Measurements from ENCODE around the gene NOS3.

The NOS3 gene

GRCh38 chr7:150969475-150969874 lies 21.3 kb upstream of the NOS3 start:
- no peak for DNase-seq (ENCODE audit: low read depth, low spot score)
- TF ChIP-seq, protein P1, sequence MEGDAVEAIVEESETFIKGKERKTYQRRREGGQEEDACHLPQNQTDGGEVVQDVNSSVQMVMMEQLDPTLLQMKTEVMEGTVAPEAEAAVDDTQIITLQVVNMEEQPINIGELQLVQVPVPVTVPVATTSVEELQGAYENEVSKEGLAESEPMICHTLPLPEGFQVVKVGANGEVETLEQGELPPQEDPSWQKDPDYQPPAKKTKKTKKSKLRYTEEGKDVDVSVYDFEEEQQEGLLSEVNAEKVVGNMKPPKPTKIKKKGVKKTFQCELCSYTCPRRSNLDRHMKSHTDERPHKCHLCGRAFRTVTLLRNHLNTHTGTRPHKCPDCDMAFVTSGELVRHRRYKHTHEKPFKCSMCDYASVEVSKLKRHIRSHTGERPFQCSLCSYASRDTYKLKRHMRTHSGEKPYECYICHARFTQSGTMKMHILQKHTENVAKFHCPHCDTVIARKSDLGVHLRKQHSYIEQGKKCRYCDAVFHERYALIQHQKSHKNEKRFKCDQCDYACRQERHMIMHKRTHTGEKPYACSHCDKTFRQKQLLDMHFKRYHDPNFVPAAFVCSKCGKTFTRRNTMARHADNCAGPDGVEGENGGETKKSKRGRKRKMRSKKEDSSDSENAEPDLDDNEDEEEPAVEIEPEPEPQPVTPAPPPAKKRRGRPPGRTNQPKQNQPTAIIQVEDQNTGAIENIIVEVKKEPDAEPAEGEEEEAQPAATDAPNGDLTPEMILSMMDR (IDR thresholded peaks at IDR 0.05; ENCODE audit: low read depth, low read length), result no peak
- H3K4me3 ChIP-seq (ENCODE audit: low read depth, low read length), result no peak overlapping the region
- in situ Hi-C loops (cut with HindIII; ENCODE audit: low sequenced_read_pairs), result no loop called here

DNA sequence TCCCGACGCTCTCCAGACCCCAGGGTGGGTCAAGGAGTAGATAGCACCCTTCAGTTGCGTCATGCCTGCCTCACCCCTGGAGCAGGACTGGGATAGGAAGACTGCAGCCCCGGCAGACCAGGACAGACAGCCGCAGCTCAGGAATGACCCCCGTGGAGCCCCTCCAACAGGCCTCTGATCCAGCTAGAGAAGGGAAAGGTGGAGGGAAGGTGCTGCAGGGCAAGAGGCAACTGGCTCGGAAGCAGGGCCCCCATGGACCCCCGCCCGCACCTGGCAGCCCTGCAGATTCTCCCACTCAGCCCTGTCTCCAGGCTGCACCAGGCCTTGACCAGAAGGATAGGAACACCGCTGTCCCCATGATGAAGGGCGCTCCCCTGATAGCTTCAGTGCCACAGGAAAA lies 20.4 kb upstream of the NOS3 start:
- H3K4me3 ChIP-seq (ENCODE audit: low read depth, low read length), result no peak overlapping the region
- in situ Hi-C loops (cut with HindIII; ENCODE audit: low sequenced_read_pairs), result no loop called here
- TF ChIP-seq, protein P1 (IDR thresholded peaks at IDR 0.05; ENCODE audit: low read depth, low read length), result no peak
- no peak for DNase-seq (ENCODE audit: low read depth, low spot score)

DNA sequence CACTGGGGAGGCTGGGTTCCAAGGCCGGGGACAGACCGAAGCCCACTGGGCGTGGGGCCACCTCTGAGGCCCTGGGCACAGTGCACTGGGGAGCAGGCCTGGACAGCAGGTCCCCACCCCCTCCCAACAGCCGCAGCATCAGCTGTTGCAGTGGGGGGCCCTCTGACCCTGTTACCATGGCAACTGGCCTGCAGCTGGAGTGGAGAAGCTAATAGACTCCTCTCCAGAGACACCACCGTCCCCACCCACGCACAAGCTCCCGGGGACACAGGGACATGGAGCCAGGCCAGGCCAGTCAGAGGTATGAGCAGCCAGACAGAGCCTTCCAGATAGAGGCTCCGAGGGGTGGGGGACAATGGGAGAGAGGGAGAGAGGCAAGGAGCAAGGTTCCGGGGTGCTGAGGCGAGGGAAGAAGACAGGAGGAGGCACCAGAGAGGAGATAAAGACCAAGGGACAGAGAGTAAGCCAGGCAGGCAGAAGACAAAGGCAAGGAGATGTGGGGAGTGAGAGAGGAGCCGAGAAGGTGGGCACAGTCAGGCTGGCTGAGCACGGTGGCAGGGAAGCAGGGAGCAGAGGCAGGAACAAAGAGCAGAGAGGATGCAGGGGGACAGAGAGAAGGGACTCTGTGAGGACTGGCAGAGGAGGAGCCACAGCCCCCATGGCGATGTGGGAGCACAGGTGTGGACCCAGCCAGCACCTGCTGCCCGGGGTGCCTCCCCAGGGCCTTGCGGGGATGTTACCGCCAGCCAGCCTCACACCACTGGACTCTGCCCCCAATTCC lies 19.4 kb upstream of the NOS3 start:
- no peak overlapping the region for H3K4me3 ChIP-seq (ENCODE audit: low read depth, low read length)
- DNase-seq (ENCODE audit: low read depth, low spot score), result no peak
- TF ChIP-seq, protein P1 (IDR thresholded peaks at IDR 0.05; ENCODE audit: low read depth, low read length), result no peak
- in situ Hi-C loops (cut with HindIII; ENCODE audit: low sequenced_read_pairs), result no loop called here

- in situ Hi-C loops (cut with HindIII; ENCODE audit: low sequenced_read_pairs), result no loop called here
- no peak for DNase-seq (ENCODE audit: low read depth, low spot score)
- TF ChIP-seq, protein P1 (IDR thresholded peaks at IDR 0.05; ENCODE audit: low read depth, low read length), result no peak
- no peak overlapping the region for H3K4me3 ChIP-seq (ENCODE audit: low read depth, low read length)
Observed at GRCh38 chr7:150972023-150972468, 18.8 kb upstream of the NOS3 start.

DNA sequence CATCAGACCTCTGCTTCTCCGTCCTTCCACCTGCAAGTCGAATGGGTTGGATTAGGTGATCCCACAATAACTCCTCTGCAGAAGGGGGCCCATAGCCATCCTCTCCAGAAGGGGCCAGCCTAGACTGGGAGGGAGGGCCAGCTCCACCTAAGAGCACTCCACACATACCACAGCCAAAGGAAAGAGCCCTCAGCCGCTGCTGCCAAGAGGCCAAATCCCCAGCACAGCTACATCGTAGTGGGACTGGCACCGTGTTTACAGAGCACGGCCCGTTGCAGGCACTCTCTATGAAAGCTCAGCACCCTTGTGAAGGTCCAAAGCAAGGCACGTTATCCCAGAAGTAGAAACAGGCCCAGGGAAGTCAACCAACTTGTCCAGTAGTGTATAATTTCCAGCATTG lies 18.1 kb upstream of the NOS3 start:
- H3K4me3 ChIP-seq (ENCODE audit: low read depth, low read length), result no peak overlapping the region
- DNase-seq (ENCODE audit: low read depth, low spot score), result no peak
- TF ChIP-seq, protein P1 (IDR thresholded peaks at IDR 0.05; ENCODE audit: low read depth, low read length), result no peak
- in situ Hi-C loops (cut with HindIII; ENCODE audit: low sequenced_read_pairs), result no loop called here

- H3K4me3 ChIP-seq (ENCODE audit: low read depth, low read length), result no peak overlapping the region
- TF ChIP-seq, protein P1 (IDR thresholded peaks at IDR 0.05; ENCODE audit: low read depth, low read length), result no peak
- in situ Hi-C loops (cut with HindIII; ENCODE audit: low sequenced_read_pairs), result no loop called here
- DNase-seq (ENCODE audit: low read depth, low spot score), result no peak
Observed at GRCh38 chr7:150973571-150974451, 17.0 kb upstream of the NOS3 start.

Measured in astrocyte of the spinal cord (primary cell).